Activated CD4-positive, alpha-beta T cell treated with anti-CD3 and anti-CD28 coated beads, Interleukin-2, Interleukin-4, amounts not matched to agents 100 ng/mL and 50 ng/mL, durations not matched to agents 16 hours and 8 hours (primary cell): ENCODE data around the gene ITGA2.

Experiments
- DNase-seq: peaks from one replicate; pipeline ENCODE4 v3.0.0-alpha.2; 2020; ENCODE audit warnings: low spot score

Gene ITGA2

DNA sequence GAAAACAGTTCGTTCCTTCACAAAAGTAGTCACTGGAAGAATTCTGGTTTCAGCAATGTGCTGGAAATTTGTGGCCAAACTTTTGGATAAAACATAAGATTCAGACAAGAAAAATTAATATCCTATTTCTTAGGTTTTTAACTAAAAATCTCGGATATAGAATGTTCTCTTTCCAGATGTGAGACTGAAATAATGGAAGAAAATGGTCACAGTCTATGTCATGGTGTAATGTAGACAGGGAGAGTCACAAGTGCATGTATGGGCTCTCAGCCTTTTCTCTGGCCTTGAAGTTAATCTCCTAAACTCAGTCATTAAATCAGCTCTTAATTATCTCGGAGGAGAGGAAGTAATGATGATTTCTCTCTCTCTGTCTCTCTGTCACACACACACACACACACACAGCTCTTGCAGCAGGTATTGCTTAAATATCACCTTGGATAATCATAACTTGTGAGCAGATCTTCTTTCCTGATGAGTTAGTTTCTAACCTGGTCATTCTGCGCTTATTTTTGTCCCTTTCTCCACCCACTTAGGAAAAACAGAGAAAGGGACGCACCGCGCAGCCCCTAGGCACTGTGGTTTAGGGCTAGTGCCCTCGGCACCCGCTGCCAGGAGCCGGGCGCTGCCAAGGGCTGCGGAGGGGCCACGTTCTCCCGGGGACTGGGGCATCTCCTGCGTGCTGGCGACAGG lies 672 bp upstream of the ITGA2 start:
- DNase-seq = no peak

DNA sequence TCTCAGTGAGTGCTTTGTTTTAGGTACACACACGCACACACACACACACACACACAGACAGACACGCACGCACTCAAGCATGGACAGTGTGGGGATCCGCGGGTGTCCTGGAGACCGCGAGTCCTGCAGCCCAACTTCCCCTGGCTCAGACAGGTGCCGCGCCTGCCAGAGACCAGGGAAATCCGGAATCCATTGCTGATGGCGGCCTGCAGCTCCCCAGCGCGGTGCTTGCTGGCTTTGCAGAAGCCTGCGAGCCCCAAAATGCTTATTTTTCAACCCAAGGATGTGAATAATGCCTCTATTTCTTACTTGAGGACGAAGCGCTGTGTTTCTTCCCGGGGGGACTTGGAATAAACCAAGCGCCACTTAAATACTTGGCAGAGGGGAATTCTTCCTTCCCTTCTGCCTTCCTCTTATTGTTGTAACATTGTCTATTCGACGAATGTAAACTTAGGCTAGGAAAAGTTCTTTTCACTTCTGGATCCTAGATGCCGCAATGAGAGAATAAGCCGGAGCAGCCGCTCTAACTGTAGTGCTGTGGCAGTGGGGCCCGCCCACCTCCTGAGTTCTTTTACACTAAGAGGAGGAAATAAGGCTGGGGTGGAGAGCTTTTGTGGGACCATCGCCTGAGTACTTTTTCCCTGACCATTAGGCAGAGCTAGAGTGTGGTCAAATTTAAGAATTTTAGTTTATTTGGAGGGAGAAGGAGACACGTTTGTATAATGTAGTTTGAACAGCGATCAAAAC lies 802 bp downstream of the ITGA2 start:
- no peak for DNase-seq

- DNase-seq = no peak
These were observed 1.4 kb downstream of the ITGA2 start for GRCh38 chr5:52990528-52990925.

GRCh38 chr5:52993367-52993766 lies 4.2 kb downstream of the ITGA2 start:
- DNase-seq = no peak

DNA sequence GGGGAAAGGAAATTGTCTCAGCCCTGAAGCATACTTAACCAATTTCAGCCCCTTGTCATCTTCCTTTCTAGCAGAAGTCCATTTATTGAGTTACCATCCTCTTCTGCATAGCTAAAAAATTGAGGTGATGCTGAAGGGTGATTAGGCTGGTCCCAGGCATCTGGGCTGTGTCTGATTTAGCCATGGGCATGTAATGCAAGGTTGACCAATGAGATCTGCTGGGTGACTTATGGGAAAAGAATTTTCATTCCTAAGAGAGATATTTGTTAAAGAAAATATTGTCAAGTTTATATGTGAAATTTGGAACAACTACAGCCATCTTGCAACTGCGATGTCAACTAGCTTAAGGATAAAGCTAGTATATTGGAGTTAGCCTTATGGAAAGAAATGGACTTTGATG lies 5.1 kb downstream of the ITGA2 start:
- DNase-seq = no peak

DNA sequence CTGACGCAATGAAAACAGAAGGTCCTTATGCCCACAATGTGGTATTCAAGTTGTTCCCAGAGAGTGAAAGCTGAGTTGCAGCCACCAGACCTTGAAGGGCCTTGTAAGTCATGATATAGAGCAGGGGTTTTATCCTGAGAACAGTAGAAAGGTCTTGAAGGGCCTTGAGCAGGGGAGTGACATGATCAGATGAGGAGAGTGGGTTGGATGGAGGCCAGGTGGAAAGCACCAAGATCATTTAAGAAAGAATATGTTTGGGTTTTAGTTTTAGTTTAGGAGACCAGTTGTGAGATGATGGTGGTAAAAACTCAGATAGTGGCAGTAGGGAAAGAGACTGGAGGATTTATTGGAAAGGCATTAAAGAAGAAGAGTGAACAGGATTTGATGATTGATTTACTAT lies 5.9 kb downstream of the ITGA2 start:
- no peak for DNase-seq

- no peak for DNase-seq
These were observed 6.8 kb downstream of the ITGA2 start for GRCh38 chr5:52995914-52996313.

DNA sequence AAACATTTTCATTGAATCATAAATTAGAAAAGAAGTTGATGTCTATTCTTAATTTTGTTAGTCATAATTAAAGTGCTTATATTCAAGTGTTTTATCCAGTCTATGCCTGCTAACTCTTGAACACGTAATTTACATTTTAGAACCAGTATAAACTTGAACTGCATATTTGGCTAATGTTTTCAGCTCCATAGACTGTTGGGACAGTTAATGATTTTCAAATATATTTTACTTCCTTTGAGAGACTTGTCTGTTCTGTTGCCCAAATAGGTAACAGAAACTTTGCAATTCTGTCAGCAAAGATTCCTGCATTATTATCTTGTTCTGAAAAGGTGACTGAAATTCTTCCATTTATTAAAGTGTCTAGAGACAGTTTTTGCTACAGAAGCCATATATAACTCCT lies 7.8 kb downstream of the ITGA2 start:
- DNase-seq = no peak

DNA sequence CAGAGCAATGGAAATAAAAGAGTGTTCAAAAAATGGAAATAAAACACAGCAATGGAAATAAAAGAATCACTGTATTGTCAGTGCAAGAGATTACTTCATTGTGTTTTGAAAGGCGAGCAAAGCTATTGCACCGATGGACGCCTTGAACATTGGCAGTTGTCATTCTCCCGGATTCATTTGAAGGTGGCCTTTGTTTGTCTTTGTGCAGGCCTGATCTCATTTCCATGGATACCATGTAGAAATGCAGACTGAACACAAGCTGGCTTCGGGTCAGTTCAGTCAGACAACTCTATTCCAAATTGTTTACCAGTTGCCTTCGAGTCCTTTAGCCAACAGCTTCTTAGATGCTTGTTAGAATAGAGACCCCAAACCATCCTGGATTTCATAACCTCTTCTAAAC lies 8.3 kb downstream of the ITGA2 start:
- DNase-seq = no peak

GRCh38 chr5:52998552-52999313 lies 9.6 kb downstream of the ITGA2 start:
- no peak for DNase-seq

DNA sequence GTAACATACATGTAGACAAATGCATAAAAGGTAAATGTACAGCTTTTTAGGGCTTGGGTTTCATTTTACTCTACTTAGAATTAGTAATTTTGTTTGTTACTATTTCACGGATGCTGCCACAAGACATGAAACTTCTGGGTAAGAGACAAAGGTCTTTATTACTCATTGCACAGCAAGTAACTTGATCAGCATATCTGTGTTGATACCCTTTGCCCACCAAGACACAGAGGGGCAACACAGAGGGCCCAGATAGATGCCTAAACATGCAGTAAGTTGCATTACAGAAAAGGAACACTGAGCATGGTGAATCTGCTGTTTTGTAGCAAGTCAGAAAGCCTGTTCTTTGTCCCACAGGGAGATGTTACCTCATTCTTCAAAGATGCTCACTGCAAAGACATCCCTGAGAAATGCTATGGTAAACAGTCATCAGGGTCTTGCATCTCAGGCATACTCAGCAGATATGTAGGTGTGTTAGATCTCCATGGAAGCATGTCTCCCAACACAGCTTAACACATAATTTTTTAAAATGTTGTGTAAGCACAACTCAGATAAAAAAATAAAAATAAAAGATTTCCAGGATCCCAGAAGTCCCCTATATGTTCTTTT lies 10.3 kb downstream of the ITGA2 start:
- DNase-seq = peak; percentile 53

GRCh38 chr5:53001541-53001940 lies 12.4 kb downstream of the ITGA2 start:
- no peak for DNase-seq

DNA sequence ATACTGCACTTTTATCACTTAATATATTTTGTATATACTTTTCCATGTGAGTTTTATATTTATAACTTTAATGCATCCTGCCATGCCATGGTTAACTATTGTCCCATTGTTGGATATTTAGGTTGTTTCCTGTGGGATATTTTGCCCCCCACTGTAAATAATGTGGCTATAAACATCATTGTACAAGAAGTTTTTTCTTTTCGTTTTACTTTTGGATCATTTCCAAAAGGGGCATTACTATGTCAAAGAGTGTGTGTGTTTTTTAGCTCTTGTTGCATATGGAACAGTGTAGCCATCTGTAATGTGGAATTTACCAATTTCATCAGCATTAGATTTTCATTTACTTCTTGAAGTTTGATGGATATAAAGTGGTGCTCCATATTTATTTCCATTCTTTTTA lies 13.3 kb downstream of the ITGA2 start:
- no peak for DNase-seq

DNA sequence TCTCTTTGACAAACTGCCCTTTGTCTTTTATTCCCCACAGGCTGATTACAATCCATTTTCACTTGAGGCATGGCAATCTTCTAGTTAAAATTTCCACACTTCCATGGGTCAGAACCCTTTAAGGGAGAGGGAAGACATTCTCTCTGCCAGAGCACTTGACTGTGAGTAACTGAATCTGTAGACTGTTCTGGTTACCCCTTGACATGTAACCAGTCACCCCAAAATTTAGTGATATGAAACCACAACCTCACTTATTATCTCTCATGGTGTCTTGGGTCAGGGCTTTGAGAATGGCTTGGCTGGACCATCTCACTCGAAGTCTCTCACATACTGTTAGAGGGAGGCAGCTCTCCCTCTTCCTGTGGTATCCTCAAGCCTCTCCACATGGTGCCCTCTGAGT lies 14.0 kb downstream of the ITGA2 start:
- DNase-seq = no peak

DNA sequence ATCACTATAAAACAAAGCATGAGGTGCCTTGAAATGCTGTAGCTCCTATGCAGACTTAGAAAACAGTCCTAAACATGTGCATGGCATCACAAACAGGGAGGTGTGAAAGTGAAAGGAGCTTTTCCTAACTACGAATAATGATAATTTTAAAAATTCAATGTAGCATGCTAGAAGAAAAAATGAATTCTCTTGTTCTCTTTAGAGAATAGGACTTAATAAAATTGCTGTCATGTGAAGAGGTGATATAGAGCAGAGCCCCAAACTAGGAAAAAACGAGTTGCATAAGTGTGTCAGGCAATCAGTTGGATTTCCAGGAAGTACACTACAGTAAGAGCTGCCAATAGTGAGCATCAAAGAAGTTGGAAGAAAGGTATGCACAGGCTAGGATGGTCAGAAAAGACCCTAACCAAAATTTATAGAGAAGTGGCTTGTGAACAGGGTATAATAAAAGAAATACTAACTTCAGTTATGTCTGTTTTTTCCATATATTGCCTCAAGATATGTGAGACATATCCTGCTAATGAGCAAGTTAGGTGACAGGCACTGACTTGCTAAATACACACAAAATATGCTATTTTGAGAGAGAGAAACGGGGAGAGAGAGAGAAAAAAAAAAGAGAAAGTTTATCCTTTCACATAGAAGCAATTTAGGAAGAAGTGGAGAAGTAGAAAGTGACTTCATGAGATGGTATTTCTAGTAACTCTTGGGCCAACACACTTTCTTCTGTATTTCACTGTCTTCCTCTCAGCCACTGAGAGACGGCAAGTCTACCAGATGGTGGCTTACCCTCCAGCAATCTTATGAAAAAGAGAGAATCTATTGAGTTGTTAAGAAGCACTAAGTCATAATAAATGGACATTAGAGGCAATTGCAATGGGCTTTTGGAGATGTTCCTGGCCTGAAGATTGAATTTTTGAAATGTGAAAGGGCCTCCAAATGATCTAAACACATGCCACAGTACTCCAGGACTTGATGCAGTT lies 18.0 kb downstream of the ITGA2 start:
- no peak for DNase-seq

DNA sequence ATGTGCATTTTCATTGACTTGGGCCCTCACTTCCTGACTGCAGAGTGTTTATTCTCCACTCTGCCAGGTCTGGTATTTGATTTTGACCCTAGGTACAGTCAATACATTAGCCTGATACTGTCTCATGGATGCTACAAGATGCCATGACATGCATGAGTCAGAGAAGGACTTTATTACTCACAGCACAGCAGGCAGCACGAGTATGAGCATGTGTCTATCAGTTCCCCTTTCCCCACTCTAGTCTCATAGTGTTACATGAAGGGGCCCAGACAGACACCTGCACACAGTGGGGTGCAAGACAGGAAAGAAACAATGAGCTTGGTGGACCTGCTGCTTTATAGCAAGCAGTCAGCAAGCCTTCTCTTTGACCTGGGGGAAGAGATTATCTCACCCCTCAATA lies 19.6 kb downstream of the ITGA2 start:
- DNase-seq = peak; percentile 89

DNA sequence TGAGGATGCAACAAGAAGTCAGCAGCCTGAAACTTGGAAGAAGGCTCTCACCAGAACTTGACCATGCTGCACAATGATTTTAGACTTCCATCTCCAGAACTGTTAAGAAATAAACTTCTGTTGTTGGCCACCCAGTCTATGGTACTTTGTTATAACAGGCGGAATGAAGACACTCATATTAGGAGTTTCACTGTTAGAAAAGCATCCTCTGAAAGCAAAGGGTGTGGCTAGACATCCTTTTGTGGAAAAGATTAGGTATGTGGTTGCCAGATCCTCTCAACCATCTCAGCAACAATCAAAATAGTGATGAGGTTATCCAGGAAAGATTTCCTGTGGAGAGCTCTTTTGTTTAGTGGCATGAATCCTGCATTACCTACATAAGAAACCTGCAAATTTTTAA lies 20.7 kb downstream of the ITGA2 start:
- DNase-seq = peak; percentile 75

DNA sequence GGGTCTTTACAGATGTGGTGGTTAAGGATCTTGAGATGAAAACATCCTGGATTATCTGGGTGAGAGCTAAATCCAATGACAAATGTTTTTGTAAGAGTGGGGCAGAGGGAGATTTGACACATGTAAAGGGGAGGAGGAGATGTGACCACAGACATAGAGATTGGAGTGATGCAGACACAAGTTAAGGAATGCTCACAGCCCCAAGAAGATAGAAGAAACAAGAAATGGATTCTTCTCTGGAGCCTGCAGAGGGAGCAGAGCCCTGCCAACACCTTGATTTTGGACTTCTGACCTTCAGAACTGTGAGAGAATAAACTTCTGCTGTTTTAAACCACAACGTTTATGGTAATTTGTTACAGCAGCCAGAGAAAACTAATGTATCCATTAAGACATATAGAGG lies 21.7 kb downstream of the ITGA2 start:
- DNase-seq = no peak

DNA sequence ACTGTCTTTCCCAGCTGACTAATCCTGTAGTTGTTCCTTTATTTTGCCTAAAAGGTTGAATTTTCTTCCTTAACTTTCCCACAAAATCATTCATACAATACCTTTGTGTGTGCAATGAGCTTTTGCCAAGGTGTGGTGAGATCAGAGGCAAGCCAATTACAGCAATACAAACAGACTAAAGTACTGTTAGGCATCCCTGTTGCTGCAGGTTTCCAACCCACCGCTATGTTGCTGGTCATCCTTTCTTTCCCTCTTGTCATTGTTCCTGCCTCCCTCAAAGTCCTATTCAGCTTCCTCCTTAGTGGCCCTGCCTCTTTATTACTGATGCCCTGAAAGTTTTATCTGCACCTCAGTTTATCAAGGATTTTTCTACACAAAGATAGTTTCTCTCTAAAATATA lies 22.1 kb downstream of the ITGA2 start:
- DNase-seq = no peak

GRCh38 chr5:53013857-53014256 lies 24.7 kb downstream of the ITGA2 start:
- DNase-seq = no peak

DNA sequence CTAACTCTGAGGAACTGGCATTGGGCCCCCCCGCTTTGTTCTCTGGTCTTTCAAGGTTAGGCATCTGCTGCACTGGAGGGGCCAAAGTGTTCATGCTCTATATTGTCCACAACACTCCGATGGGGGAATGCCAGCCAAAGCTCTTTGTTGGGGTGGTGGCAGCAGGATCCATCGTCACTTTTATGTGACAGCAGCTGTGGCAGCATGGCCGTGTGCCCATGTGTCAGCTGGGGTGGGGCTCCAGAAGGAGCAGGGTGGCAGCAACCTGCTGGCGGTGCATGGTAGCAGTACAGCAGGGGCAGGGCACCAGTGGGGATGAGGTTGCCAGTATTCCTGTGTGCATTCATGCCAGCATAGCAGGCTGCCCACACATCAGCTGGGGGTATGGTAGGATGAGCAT lies 28.2 kb downstream of the ITGA2 start:
- DNase-seq = no peak
